A673 (cell line): ENCODE data around the gene PLCB4. TPM values are rescaled to one million over a fixed set of nuclear protein-coding genes. Genes with fewer than 3 reads are reported as not detected.

Experiments used
- BruUV-seq: library from RNA; stranded (reverse); fragments of 400-500 nt; replicated peaks from 2 replicates; lab custom pipeline; 2021; lab: Mats Ljungman, UMichigan
- CTCF ChIA-PET: fragments of 300-600 bp; sonication (Branson Sonifier 250); formaldehyde crosslinking; loops from one replicate; lab custom pipeline; 2022; ENCODE audit warnings: antibody characterized with exemption; lab: Charles Lee
- POLR2A ChIA-PET: fragments of 300-600 bp; sonication (Branson Sonifier 250); formaldehyde crosslinking; loops from one replicate; lab custom pipeline; 2022; ENCODE audit warnings: antibody characterized with exemption; ENCODE audit not compliant: low non-redundant PET; lab: Charles Lee
- DNase-seq: peaks from one replicate; pipeline ENCODE4 v3.0.0-alpha.2; 2015; ENCODE audit warnings: low spot score
- H3K27ac ChIP-seq: fragments of 200-600 bp; sonication (generic); 2 replicates; pipeline ENCODE4 v1.5.1; 2016; ENCODE audit warnings: mixed run types, low read depth, mild to moderate bottlenecking, mixed read lengths, antibody characterized with exemption, low read length; ENCODE audit not compliant: poor library complexity, severe bottlenecking
- H3K27me3 ChIP-seq: fragments of 200-600 bp; sonication (generic); replicated peaks from 2 replicates; pipeline ENCODE4 v1.6.1; 2017; ENCODE audit warnings: mixed run types, low read depth, mild to moderate bottlenecking, mixed read lengths, antibody characterized with exemption, low read length; ENCODE audit not compliant: insufficient read depth, poor library complexity
- H3K36me3 ChIP-seq: fragments of 200-600 bp; sonication (generic); 2 replicates; pipeline ENCODE4 v1.6.1; 2016; ENCODE audit warnings: mixed run types, mild to moderate bottlenecking, mixed read lengths, antibody characterized with exemption, low read length; ENCODE audit not compliant: insufficient read depth, poor library complexity, severe bottlenecking
- H3K4me1 ChIP-seq: fragments of 200-600 bp; sonication (generic); 2 replicates; pipeline ENCODE4 v1.6.1; 2017; ENCODE audit warnings: mixed run types, mild to moderate bottlenecking, mixed read lengths, antibody characterized with exemption, low read length; ENCODE audit not compliant: insufficient read depth, poor library complexity, severe bottlenecking
- H3K4me3 ChIP-seq: fragments of 200-600 bp; sonication (generic); 2 replicates; pipeline ENCODE4 v1.5.1; 2016; ENCODE audit warnings: low read depth, mixed run types, mild to moderate bottlenecking, mixed read lengths, low read length; ENCODE audit not compliant: poor library complexity, severe bottlenecking
- H3K9me3 ChIP-seq: fragments of 200-600 bp; sonication (generic); 2 replicates; pipeline ENCODE4 v1.6.1; 2016; ENCODE audit warnings: mixed run types, low read depth, mild to moderate bottlenecking, mixed read lengths, antibody characterized with exemption, low read length; ENCODE audit not compliant: poor library complexity, severe bottlenecking
- CTCF ChIP-seq: fragments of 300-800, 200-600 bp; sonication (generic); conservative IDR thresholded peaks from 2 replicates; pipeline ENCODE4 v1.5.1; 2017; ENCODE audit warnings: low read depth, mild to moderate bottlenecking, antibody characterized with exemption, low read length, moderate library complexity, mixed read lengths
- EZH2 ChIP-seq: fragments of 200-600 bp; sonication (generic); IDR thresholded peaks from 2 replicates; pipeline ENCODE4 v1.6.1; 2017; ENCODE audit warnings: borderline replicate concordance, low read depth, mild to moderate bottlenecking, mixed read lengths, antibody characterized with exemption, low read length; ENCODE audit not compliant: poor library complexity, severe bottlenecking
- intact Hi-C: fragments of 100-400 bp; cut with micrococcal nuclease; formaldehyde crosslinking; loops from one replicate; pipeline ENCODE4 v1.10.0; 2022; ENCODE audit not compliant: unreplicated experiment
- total RNA-seq: library from RNA; stranded (reverse); gene quantifications from 2 replicates; pipeline ENCODE4 v1.2.3, GENCODE V29; 2021

The PLCB4 gene
- total RNA-seq, 1 experiment from 2014 or later, result 6.2 TPM

- H3K36me3 ChIP-seq, result no peaks in the 10 kb centered on the region
- H3K4me3 ChIP-seq, result no peak overlapping the region
- no peak for TF ChIP-seq CTCF
- TF ChIP-seq EZH2, result no peak
- no peaks in the 10 kb centered on the region for H3K27me3 ChIP-seq
- no peaks in the 10 kb centered on the region for H3K9me3 ChIP-seq
- no peak for DNase-seq
- no peaks in the 10 kb centered on the region for H3K4me1 ChIP-seq
- ChIA-PET CTCF (interaction anchor here (1.0 kb wide), 1 partner anchor 514 kb away, joined by 4 read pairs; no protein-coding TSS in a partner anchor), POLR2A (no interaction called here)
- intact Hi-C loops, result no loop called here
- no TSS peak for BruUV-seq
- no peak overlapping the region for H3K27ac ChIP-seq
Observed at GRCh38 chr20:9367746-9368145, 298.9 kb downstream of the PLCB4 start.

DNA sequence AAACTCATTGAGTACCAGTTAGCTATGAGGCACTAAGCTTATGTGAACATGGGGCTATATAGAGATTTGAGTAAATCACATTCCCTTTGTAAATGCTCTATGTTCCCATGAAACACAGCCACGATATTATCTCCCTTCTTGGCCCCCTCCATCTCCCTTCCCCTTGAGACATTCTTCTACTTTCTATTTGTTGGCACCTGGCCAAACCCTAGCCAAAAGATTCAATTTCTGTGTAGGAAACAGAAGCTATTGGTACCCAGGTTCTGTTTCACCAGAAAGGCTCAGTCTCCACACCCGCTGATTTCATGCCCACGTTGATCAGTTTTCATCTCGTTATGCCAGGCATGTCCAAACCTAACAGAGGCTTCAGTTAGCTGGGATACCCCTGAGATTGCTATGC is 300.0 kb downstream of the PLCB4 start:
- ChIA-PET CTCF (no interaction called here), POLR2A (interaction anchor here (0.6 kb wide), 1 partner anchor 130 kb away, joined by 3 read pairs; no protein-coding TSS in a partner anchor)
- no peak for DNase-seq
- no TSS peak for BruUV-seq
- H3K27me3 ChIP-seq, result no peaks in the 10 kb centered on the region
- H3K4me3 ChIP-seq, result no peak overlapping the region
- TF ChIP-seq EZH2 (no peak), CTCF (no peak)
- no peaks in the 10 kb centered on the region for H3K4me1 ChIP-seq
- no peaks in the 10 kb centered on the region for H3K36me3 ChIP-seq
- no peaks in the 10 kb centered on the region for H3K9me3 ChIP-seq
- intact Hi-C loops, result no loop called here
- H3K27ac ChIP-seq, result no peak overlapping the region

DNA sequence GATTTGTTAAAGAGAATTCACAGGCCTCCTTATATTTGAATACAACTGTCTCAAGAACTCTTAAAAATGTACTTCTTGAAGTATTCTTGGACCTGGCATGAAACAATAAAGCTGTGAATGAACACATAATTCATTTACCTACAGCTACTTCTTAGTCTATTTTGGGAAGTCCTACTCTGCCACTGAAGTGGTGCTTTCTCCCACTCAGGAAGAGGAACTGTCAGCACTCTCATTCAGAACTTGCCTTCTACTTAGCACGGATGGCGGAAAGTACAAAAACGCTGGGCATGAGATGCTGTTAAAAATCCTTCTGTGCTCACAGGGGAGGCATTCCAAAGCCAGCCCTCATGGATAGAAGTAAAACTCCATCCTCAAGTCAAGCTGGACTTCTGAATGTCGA is 300.7 kb downstream of the PLCB4 start:
- ChIA-PET CTCF (no interaction called here), POLR2A (interaction anchor here (0.6 kb wide), 1 partner anchor 130 kb away, joined by 3 read pairs; no protein-coding TSS in a partner anchor)
- H3K4me1 ChIP-seq, result no peaks in the 10 kb centered on the region
- no peaks in the 10 kb centered on the region for H3K27me3 ChIP-seq
- intact Hi-C loops, result no loop called here
- TF ChIP-seq EZH2 (no peak), CTCF (no peak)
- no peaks in the 10 kb centered on the region for H3K36me3 ChIP-seq
- no peaks in the 10 kb centered on the region for H3K9me3 ChIP-seq
- no peak overlapping the region for H3K27ac ChIP-seq
- no peak for DNase-seq
- no TSS peak for BruUV-seq
- H3K4me3 ChIP-seq, result no peak overlapping the region
